Common myeloid progenitor, CD34-positive (primary cell): ENCODE data around the gene TIAM2.

Experiments
- CTCF ChIA-PET: fragments of 350-600 bp; sonication (Branson Sonifier 250); formaldehyde crosslinking; loops from one replicate; lab custom pipeline; 2021; ENCODE audit warnings: antibody characterized with exemption; lab: Charles Lee
- POLR2A ChIA-PET: fragments of 350-600 bp; sonication (Branson Sonifier 250); formaldehyde crosslinking; loops from one replicate; lab custom pipeline; 2021; ENCODE audit warnings: antibody characterized with exemption; lab: Charles Lee
- DNase-seq, 3 donors: peaks; one replicate each; pipeline versions ENCODE4 v3.0.0 to v3.0.0-alpha.2; 2013
- H3K27ac ChIP-seq, 2 experiments: 1 replicate in 1 of 2; 2 replicates in 1 of 2; pipeline ENCODE4 v1.7.0; 2013; ENCODE audit warnings: inconsistent platforms in 2 of 2, low read length in 2 of 2, mild to moderate bottlenecking in 2 of 2, low read depth in 1 of 2, moderate library complexity in 1 of 2; ENCODE audit not compliant: severe bottlenecking in 2 of 2, insufficient read depth in 1 of 2, poor library complexity in 1 of 2
- H3K27me3 ChIP-seq, 5 experiments: replicated peaks in 2 of 5; 1 replicate in 3 of 5; 2 replicates in 2 of 5; pipeline versions ENCODE4 v1.6.1 to v1.7.0; 2013; ENCODE audit warnings: low read length in 4 of 5, mild to moderate bottlenecking in 2 of 5, moderate library complexity in 2 of 5, inconsistent platforms in 1 of 5; ENCODE audit not compliant: insufficient read depth in 5 of 5, control insufficient read depth in 4 of 5
- H3K36me3 ChIP-seq, 4 experiments: 1 replicate in 2 of 4; 2 replicates in 2 of 4; pipeline versions ENCODE4 v1.6.1 to v1.7.0; 2013; ENCODE audit warnings: low read length in 3 of 4, control low read depth in 1 of 4, mild to moderate bottlenecking in 1 of 4; ENCODE audit not compliant: control insufficient read depth in 4 of 4, insufficient read depth in 4 of 4
- H3K4me1 ChIP-seq, 4 experiments: 1 replicate in 3 of 4; 2 replicates in 1 of 4; pipeline versions ENCODE4 v1.6.1 to v1.7.1; 2013; ENCODE audit warnings: low read length in 3 of 4, mild to moderate bottlenecking in 3 of 4, control low read depth in 1 of 4, inconsistent platforms in 1 of 4, moderate library complexity in 1 of 4; ENCODE audit not compliant: control insufficient read depth in 4 of 4, insufficient read depth in 4 of 4; ENCODE audit errors: control extremely low read depth in 1 of 4
- H3K4me3 ChIP-seq, 7 experiments: 1 replicate in 4 of 7; 2 replicates in 3 of 7; pipeline versions ENCODE4 v1.5.1 to v1.7.0; 2013; ENCODE audit warnings: mild to moderate bottlenecking in 7 of 7, low read length in 6 of 7, moderate library complexity in 6 of 7, inconsistent platforms in 2 of 7, low read depth in 2 of 7, control low read depth in 1 of 7; ENCODE audit not compliant: insufficient read depth in 4 of 7, control insufficient read depth in 1 of 7; ENCODE audit errors: extremely low read depth in 1 of 7
- H3K9me3 ChIP-seq, 5 experiments: 1 replicate in 4 of 5; 2 replicates in 1 of 5; pipeline versions ENCODE4 v1.6.1 to v1.7.1; 2013; ENCODE audit warnings: low read length in 4 of 5, mild to moderate bottlenecking in 2 of 5, inconsistent platforms in 1 of 5, low read depth in 1 of 5, moderate library complexity in 1 of 5; ENCODE audit not compliant: control insufficient read depth in 4 of 5, insufficient read depth in 2 of 5; ENCODE audit errors: control extremely low read depth in 1 of 5
- WGBS: methylation state at CpG from one replicate; pipeline ENCODE4 v1.1.5; 2013; ENCODE audit not compliant: insufficient coverage; 5-methylcytosine and 5-hydroxymethylcytosine counted together

The TIAM2 gene

GRCh38 chr6:155253337-155253736 lies 258.2 kb downstream of the TIAM2 start:
- Histone ChIP-seq H3K4me1 (no peaks in the 10 kb centered on the region), H3K9me3 (no peaks in the 10 kb centered on the region), H3K27ac (no peak overlapping the region), H3K36me3 (peaks cover 25 to 81% (median 45%) of the 10 kb centered on the region in 4 experiments), H3K4me3 (no peak overlapping the region), H3K27me3 (no peaks in the 10 kb centered on the region)
- POLR2A ChIA-PET: no interaction called here
- 80% methylated on average over 1 of the region's 1 CpG for WGBS
- DNase-seq: no peak
- CTCF ChIA-PET: interaction anchor here (1.2 to 7.5 kb wide), 3 partner anchors 25 to 76 kb away, joined by 3 to 62 read pairs (median 4); no protein-coding TSS in a partner anchor

- no peaks in the 10 kb centered on the region for H3K9me3 ChIP-seq
- CTCF ChIA-PET: no interaction called here
- H3K4me1 ChIP-seq: no peaks in the 10 kb centered on the region
- no peak for DNase-seq
- no peak overlapping the region for H3K4me3 ChIP-seq
- POLR2A ChIA-PET: no interaction called here
- H3K27ac ChIP-seq: no peak overlapping the region
- WGBS: 98% methylated on average over 7 of the region's 10 CpGs
- H3K27me3 ChIP-seq: no peaks in the 10 kb centered on the region
- peaks cover 28 to 87% (median 51%) of the 10 kb centered on the region in 4 experiments for H3K36me3 ChIP-seq
Observed at GRCh38 chr6:155254139-155254538, 259.0 kb downstream of the TIAM2 start.

- Histone ChIP-seq H3K36me3 (peaks cover 26 to 89% (median 65%) of the 10 kb centered on the region in 4 experiments), H3K27me3 (no peaks in the 10 kb centered on the region)
Observed at GRCh38 chr6:155256122-155256795, 261.1 kb downstream of the TIAM2 start.

GRCh38 chr6:155257796-155258195 lies 262.7 kb downstream of the TIAM2 start:
- POLR2A ChIA-PET: no interaction called here
- peaks cover 26 to 83% (median 65%) of the 10 kb centered on the region in 4 experiments for H3K36me3 ChIP-seq
- no peak overlapping the region for H3K4me3 ChIP-seq
- H3K4me1 ChIP-seq: no peaks in the 10 kb centered on the region
- no peaks in the 10 kb centered on the region for H3K27me3 ChIP-seq
- no peak for DNase-seq
- whole genome bisulfite sequencing: 100% methylated on average over 7 of the region's 9 CpGs
- CTCF ChIA-PET: interaction anchor here (1.0 to 1.9 kb wide), 4 partner anchors 10 to 329 kb away, joined by 3 to 6 read pairs (median 5); no protein-coding TSS in a partner anchor
- H3K9me3 ChIP-seq: no peaks in the 10 kb centered on the region
- H3K27ac ChIP-seq: no peak overlapping the region

More at GRCh38 chr6:155256122-155256795, 261.1 kb downstream of the TIAM2 start:
- CTCF ChIA-PET: interaction anchor here (0.8 to 1.6 kb wide), 2 partner anchors 10 to 79 kb away, joined by 4 read pairs; no protein-coding TSS in a partner anchor
- H3K4me3 ChIP-seq: no peak overlapping the region
- POLR2A ChIA-PET: no interaction called here
- no peak overlapping the region for H3K27ac ChIP-seq
- DNase-seq: no peak
- H3K9me3 ChIP-seq: no peaks in the 10 kb centered on the region
- WGBS: 91% methylated on average over 13 of the region's 13 CpGs
- no peaks in the 10 kb centered on the region for H3K4me1 ChIP-seq

- ChIA-PET CTCF (interaction anchor here (1.2 to 1.9 kb wide), 2 partner anchors 331 to 335 kb away, joined by 3 to 6 read pairs; no protein-coding TSS in a partner anchor), POLR2A (interaction anchor here (0.6 kb wide), 1 partner anchor 13 kb away, joined by 4 read pairs; no protein-coding TSS in a partner anchor)
- Histone ChIP-seq H3K27ac (no peak overlapping the region), H3K4me3 (no peak overlapping the region), H3K9me3 (no peaks in the 10 kb centered on the region), H3K27me3 (no peaks in the 10 kb centered on the region), H3K4me1 (no peaks in the 10 kb centered on the region), H3K36me3 (peaks cover 23 to 74% (median 61%) of the 10 kb centered on the region in 4 experiments)
- WGBS: 100% methylated on average over 1 of the region's 3 CpGs
- DNase-seq: no peak
Observed at GRCh38 chr6:155259204-155259603, 264.1 kb downstream of the TIAM2 start.

GRCh38 chr6:155259897-155260296 lies 264.8 kb downstream of the TIAM2 start:
- Histone ChIP-seq H3K9me3 (no peaks in the 10 kb centered on the region), H3K36me3 (peaks cover 17 to 74% (median 57%) of the 10 kb centered on the region in 4 experiments), H3K27me3 (no peaks in the 10 kb centered on the region), H3K4me1 (no peaks in the 10 kb centered on the region), H3K4me3 (no peak overlapping the region), H3K27ac (no peak overlapping the region)
- POLR2A ChIA-PET: no interaction called here
- no peak for DNase-seq
- 98% methylated on average over 5 of the region's 5 CpGs for WGBS
- CTCF ChIA-PET: interaction anchor here (1.2 kb wide), 1 partner anchor 335 kb away, joined by 3 read pairs; no protein-coding TSS in a partner anchor

GRCh38 chr6:155260686-155261085 lies 265.6 kb downstream of the TIAM2 start:
- Histone ChIP-seq H3K9me3 (no peaks in the 10 kb centered on the region), H3K4me3 (no peak overlapping the region), H3K4me1 (no peaks in the 10 kb centered on the region), H3K27me3 (no peaks in the 10 kb centered on the region), H3K27ac (no peak overlapping the region), H3K36me3 (peaks cover 13 to 69% (median 56%) of the 10 kb centered on the region in 4 experiments)
- POLR2A ChIA-PET: no interaction called here
- 67% methylated on average over 3 of the region's 3 CpGs for WGBS
- CTCF ChIA-PET: no interaction called here
- no peak for DNase-seq
